Nephron (organoid): ENCODE results near the gene FREM1.

Experiments used
- H3K27ac Mint-ChIP-seq, 3 experiments: 2 replicates each; pipeline ENCODE4 v1.8.0; 2020; ENCODE audit warnings: mixed read lengths in 3 of 3, mild to moderate bottlenecking in 2 of 3, moderate library complexity in 1 of 3
- H3K27me3 Mint-ChIP-seq: 2 replicates; pipeline ENCODE4 v1.8.0; 2021; ENCODE audit warnings: low read depth, mild to moderate bottlenecking, moderate library complexity, mixed read lengths
- H3K36me3 Mint-ChIP-seq: 2 replicates; pipeline ENCODE4 v1.8.0; 2020; ENCODE audit warnings: low read depth, mixed read lengths
- H3K4me1 Mint-ChIP-seq: 2 replicates; pipeline ENCODE4 v1.8.0; 2020; ENCODE audit warnings: mixed read lengths
- H3K4me3 Mint-ChIP-seq, 3 experiments: 2 replicates each; pipeline ENCODE4 v1.8.0; 2020; ENCODE audit warnings: mild to moderate bottlenecking in 3 of 3, mixed read lengths in 3 of 3, moderate library complexity in 2 of 3
- H3K9me3 Mint-ChIP-seq: 2 replicates; pipeline ENCODE4 v1.8.0; 2020; ENCODE audit warnings: mixed read lengths
- TF ChIP-seq, protein P1 (sequence below), 3 experiments: fragments of 200-600 bp; sonication (generic); IDR thresholded peaks; one replicate each; pipeline ENCODE4 v1.5.0; 2021; ENCODE audit warnings: antibody characterized with exemption in 3 of 3; ENCODE audit not compliant: unreplicated experiment in 3 of 3

The FREM1 gene

DNA sequence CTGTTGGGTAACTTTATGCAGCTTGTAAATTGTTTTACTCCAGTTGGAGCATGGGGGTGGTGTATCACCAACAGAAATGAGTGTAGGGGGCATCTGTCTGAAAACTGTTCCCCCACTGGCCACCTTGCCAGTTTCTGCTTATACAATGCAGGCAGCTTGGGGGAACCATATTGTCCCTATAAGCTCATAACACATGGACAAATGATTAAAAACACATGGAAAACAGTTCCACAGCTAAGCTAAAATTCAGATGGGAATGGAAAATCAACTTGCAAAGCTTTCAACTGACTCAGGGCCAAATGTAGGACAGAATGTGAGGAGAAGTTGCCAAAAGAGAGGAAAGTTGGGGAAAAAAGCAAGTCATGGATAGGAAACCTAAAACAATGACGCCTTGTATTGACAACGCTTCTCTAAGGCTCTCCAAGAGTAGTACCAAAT is 179.7 kb downstream of the FREM1 start:
- no peaks in the 10 kb centered on the region for H3K9me3 Mint-ChIP-seq
- H3K27me3 Mint-ChIP-seq: no peaks in the 10 kb centered on the region
- H3K4me1 Mint-ChIP-seq: peaks cover 3% of the 10 kb centered on the region
- TF ChIP-seq, protein P1, sequence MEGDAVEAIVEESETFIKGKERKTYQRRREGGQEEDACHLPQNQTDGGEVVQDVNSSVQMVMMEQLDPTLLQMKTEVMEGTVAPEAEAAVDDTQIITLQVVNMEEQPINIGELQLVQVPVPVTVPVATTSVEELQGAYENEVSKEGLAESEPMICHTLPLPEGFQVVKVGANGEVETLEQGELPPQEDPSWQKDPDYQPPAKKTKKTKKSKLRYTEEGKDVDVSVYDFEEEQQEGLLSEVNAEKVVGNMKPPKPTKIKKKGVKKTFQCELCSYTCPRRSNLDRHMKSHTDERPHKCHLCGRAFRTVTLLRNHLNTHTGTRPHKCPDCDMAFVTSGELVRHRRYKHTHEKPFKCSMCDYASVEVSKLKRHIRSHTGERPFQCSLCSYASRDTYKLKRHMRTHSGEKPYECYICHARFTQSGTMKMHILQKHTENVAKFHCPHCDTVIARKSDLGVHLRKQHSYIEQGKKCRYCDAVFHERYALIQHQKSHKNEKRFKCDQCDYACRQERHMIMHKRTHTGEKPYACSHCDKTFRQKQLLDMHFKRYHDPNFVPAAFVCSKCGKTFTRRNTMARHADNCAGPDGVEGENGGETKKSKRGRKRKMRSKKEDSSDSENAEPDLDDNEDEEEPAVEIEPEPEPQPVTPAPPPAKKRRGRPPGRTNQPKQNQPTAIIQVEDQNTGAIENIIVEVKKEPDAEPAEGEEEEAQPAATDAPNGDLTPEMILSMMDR (IDR thresholded peaks at IDR 0.05; ENCODE audit: unreplicated experiment in 3 of 3): no peak
- no peak overlapping the region for H3K4me3 Mint-ChIP-seq
- H3K27ac Mint-ChIP-seq: peak overlapping the region; percentile 27 to 51 (median 31)
- peaks cover 32% of the 10 kb centered on the region for H3K36me3 Mint-ChIP-seq

DNA sequence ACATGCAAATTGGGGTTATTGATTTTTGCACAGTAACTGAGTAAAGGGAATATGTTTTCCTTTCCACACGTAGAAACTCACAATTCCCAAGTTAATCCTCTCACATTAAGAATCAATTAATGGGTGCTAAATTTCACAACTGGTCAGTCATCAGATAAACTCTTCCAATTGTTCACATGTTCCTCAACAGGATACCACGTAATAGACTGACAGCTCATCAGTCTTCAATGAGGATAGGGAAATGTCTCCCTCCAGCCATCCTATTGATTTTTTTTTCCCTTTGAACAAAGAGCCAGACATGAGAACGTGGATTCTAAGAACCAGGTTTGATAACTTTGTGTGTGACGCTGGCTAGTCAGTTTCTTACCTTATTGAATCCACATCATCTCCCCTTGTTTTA is 186.9 kb downstream of the FREM1 start:
- TF ChIP-seq, protein P1 (IDR thresholded peaks at IDR 0.05; ENCODE audit: unreplicated experiment in 3 of 3): no peak
- Mint-ChIP-seq H3K36me3 (peaks cover 4% of the 10 kb centered on the region), H3K27ac (no peak overlapping the region), H3K27me3 (peaks cover 13% of the 10 kb centered on the region), H3K4me1 (no peaks in the 10 kb centered on the region), H3K9me3 (no peaks in the 10 kb centered on the region), H3K4me3 (no peak overlapping the region)

DNA sequence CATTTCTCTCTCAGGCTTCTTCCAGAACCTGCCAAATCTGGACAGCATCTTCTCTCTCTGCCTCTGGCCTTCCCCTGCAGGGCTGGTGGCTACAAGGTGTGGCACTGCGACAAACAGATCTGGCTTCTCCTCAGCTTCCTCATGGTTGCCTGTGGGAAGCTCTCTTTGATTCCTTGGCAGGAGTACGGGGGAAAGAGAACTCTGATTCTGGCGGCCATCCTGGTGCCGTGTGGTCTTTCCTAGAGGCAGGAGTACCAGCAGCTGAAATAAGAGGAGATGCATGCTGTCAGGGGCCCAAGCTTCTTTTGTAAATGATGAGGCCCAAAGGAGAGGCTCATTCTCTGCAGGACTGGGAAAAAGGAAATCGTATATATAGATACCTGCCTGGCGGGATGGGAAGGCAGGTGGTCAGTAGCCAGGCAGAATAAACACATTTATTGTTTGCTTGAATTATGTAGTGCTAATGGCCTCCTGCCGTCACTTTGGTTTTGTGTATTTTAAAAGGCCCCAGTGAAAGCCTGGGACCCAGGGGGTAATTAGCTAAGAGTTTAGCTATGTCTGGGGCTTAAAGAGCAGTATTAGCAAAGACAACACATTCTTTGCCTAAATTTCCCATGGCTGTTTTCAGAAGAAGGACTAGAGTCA is 187.7 kb downstream of the FREM1 start, which contains the start of gene CER1:
CER1 (minus strand) TSS at position 343 of the 645 bp plus-strand sequence; CDS start at position 282, 61 bp downstream.
- H3K4me1 Mint-ChIP-seq: no peaks in the 10 kb centered on the region

DNA sequence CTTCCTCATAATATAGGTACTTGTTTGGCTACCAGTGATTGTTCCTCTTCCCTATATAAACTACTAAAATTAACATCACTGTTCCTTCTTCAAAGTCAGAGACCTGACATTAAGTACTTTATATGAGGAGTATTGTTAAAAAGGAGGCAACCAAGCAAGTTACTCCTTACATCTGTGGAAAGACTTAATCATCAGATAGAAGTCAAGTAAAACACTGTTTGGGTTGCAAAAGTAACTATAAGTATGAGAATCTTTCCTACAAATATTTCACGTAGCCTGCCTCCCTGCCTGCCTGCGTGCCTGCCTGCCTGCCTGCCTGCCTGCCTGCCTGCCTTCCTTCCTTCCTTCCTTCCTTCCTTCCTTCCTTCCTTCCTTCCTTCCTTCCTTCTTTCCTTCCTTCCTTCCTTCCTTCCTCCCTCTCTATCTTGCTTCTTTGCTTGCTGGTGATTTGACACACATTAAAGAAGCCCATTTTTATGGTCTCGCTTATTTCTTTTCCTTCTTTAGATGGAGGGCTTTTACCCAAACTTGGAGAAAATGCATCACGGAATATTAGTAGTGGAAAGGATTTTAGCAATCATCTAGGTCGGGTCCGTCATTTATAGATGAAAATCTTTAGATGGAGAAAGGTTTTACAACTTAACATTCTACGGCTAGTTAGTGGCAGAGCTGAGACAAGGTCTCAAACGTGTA is 190.9 kb downstream of the FREM1 start:
- Mint-ChIP-seq H3K4me1 (no peaks in the 10 kb centered on the region), H3K27ac (no peak overlapping the region), H3K4me3 (no peak overlapping the region), H3K36me3 (peaks cover 5% of the 10 kb centered on the region), H3K27me3 (peaks cover 13% of the 10 kb centered on the region), H3K9me3 (no peaks in the 10 kb centered on the region)
- TF ChIP-seq, protein P1 (IDR thresholded peaks at IDR 0.05; ENCODE audit: unreplicated experiment in 3 of 3): no peak

More for the DNA sequence above, 187.7 kb downstream of the FREM1 start, which contains the start of gene CER1:
- Mint-ChIP-seq H3K36me3 (peaks cover 4% of the 10 kb centered on the region), H3K27me3 (peaks cover 13% of the 10 kb centered on the region), H3K4me3 (no peak within 1 kb of the TSS), H3K27ac (no peak within 1 kb of the TSS), H3K9me3 (no peaks in the 10 kb centered on the region)
- TF ChIP-seq, protein P1 (IDR thresholded peaks at IDR 0.05; ENCODE audit: unreplicated experiment in 3 of 3): no peak

DNA sequence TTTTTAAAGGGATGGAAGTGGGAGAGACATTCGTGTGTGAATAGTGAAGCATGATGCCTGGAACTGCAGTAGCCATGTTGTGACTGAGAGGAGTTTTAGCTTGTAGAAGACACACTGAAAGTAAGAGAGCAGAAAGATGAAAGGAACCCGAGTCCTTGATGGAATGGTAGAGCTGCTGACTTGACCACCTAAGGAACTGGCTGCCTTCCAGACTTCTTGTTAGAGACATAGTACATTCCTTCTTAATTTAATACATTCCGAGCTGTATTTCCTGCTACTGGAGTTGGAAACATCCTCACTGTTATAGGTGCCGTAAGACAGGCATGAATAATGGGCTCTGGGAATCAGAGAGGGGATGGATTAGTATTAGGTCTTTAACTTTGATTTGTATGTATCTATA is 195.1 kb downstream of the FREM1 start:
- Mint-ChIP-seq H3K36me3 (peaks cover 25% of the 10 kb centered on the region), H3K27ac (no peak overlapping the region), H3K27me3 (peaks cover 6% of the 10 kb centered on the region), H3K9me3 (peaks cover 5% of the 10 kb centered on the region), H3K4me3 (no peak overlapping the region), H3K4me1 (no peaks in the 10 kb centered on the region)
- TF ChIP-seq, protein P1 (IDR thresholded peaks at IDR 0.05; ENCODE audit: unreplicated experiment in 3 of 3): no peak
